ENCODE results near the gene ROCK2.
"Not testable (repeated sequence)": the region's sequence is repeated elsewhere in the genome, so short reads cannot be mapped to it uniquely, and the experiment has no call there.

Gene ROCK2

GRCh38 chr2:11263177-11263576 lies 81.3 kb downstream of the ROCK2 start:
- Mint-ChIP-seq H3K27ac (no peak overlapping the region), H3K36me3 (peaks cover 9% of the 10 kb centered on the region), H3K4me3 (no peak overlapping the region), H3K9me3 (no peaks in the 10 kb centered on the region), H3K4me1 (no peaks in the 10 kb centered on the region), H3K27me3 (no peaks in the 10 kb centered on the region)
- CTCF ChIA-PET = interaction anchor here (0.6 kb wide), 1 partner anchor 203 kb away, joined by 3 read pairs; no protein-coding TSS in a partner anchor
- DNase-seq = no peak

GRCh38 chr2:11262438-11262837 lies 82.0 kb downstream of the ROCK2 start:
- H3K27ac Mint-ChIP-seq, CTCF ChIA-PET, DNase-seq, H3K4me3 Mint-ChIP-seq, H3K9me3 Mint-ChIP-seq, H3K36me3 Mint-ChIP-seq, H3K27me3 Mint-ChIP-seq, H3K4me1 Mint-ChIP-seq: not testable (repeated sequence)

GRCh38 chr2:11261564-11261963 lies 82.9 kb downstream of the ROCK2 start:
- H3K27ac Mint-ChIP-seq, H3K27me3 Mint-ChIP-seq, H3K4me3 Mint-ChIP-seq, CTCF ChIA-PET, H3K36me3 Mint-ChIP-seq, H3K9me3 Mint-ChIP-seq, H3K4me1 Mint-ChIP-seq, DNase-seq: not testable (repeated sequence)

DNA sequence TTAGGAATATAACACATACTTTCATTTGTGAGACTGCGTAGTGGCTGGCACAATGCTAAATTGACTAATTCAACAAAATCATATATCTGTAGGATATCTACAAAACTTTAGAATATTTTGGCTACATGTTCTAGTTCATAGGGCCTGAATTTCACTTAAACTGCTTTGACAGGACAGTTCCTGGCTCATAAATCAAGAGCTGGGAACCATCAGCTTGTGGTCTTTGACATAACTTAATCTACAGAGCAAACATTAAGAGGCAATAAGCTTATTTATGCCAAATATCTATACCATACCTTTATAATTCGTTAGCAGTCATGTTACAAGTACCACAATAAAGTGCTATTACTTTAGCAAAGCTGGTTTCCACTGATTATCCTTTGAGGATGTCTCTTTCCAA lies 83.5 kb downstream of the ROCK2 start:
- Mint-ChIP-seq H3K9me3 (no peaks in the 10 kb centered on the region), H3K27ac (no peak overlapping the region), H3K36me3 (peaks cover 7% of the 10 kb centered on the region), H3K4me1 (no peaks in the 10 kb centered on the region), H3K27me3 (no peaks in the 10 kb centered on the region), H3K4me3 (no peak overlapping the region)
- CTCF ChIA-PET = no interaction called here
- DNase-seq = no peak

DNA sequence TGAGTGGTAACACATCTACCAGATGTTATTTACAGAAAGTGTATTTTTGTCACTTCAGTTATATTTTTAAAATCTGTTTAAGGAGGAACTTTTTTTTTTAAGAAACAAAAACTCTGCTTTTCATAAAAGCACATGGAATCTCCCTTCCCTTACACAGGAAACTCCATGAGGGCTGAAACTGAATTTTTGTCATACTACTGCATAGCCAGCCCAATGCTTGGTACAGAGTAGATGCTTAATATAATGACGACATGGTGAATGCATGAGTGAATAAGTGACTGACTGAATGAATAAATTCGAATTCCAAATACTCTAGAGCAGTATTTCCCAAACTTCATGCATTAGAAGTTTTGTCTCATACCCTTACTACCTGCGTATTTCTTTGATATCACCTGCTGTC lies 86.5 kb downstream of the ROCK2 start:
- CTCF ChIA-PET = no interaction called here
- Mint-ChIP-seq H3K4me1 (no peaks in the 10 kb centered on the region), H3K27ac (no peak overlapping the region), H3K36me3 (no peaks in the 10 kb centered on the region), H3K4me3 (no peak overlapping the region), H3K9me3 (no peaks in the 10 kb centered on the region), H3K27me3 (no peaks in the 10 kb centered on the region)
- DNase-seq = no peak

- no peaks in the 10 kb centered on the region for H3K9me3 Mint-ChIP-seq
- H3K27me3 Mint-ChIP-seq = no peaks in the 10 kb centered on the region
- CTCF ChIA-PET = no interaction called here
- H3K27ac Mint-ChIP-seq = no peak overlapping the region
- no peak overlapping the region for H3K4me3 Mint-ChIP-seq
- H3K4me1 Mint-ChIP-seq = no peaks in the 10 kb centered on the region
- DNase-seq = no peak
- H3K36me3 Mint-ChIP-seq = peaks cover 3% of the 10 kb centered on the region
These were observed 87.4 kb downstream of the ROCK2 start for GRCh38 chr2:11257078-11257477.

GRCh38 chr2:11256166-11256565 lies 88.3 kb downstream of the ROCK2 start:
- Mint-ChIP-seq H3K9me3 (no peaks in the 10 kb centered on the region), H3K4me3 (no peak overlapping the region), H3K27me3 (no peaks in the 10 kb centered on the region)

GRCh38 chr2:11254100-11254536 lies 90.3 kb downstream of the ROCK2 start:
- Mint-ChIP-seq H3K27ac (no peak overlapping the region), H3K4me1 (no peaks in the 10 kb centered on the region), H3K4me3 (no peak overlapping the region), H3K27me3 (no peaks in the 10 kb centered on the region), H3K36me3 (peaks cover 3% of the 10 kb centered on the region), H3K9me3 (no peaks in the 10 kb centered on the region)
- DNase-seq = no peak
- CTCF ChIA-PET = no interaction called here

More at GRCh38 chr2:11256166-11256565, 88.3 kb downstream of the ROCK2 start:
- no peak for DNase-seq
- CTCF ChIA-PET = no interaction called here
- Mint-ChIP-seq H3K4me1 (no peaks in the 10 kb centered on the region), H3K27ac (no peak overlapping the region), H3K36me3 (peaks cover 3% of the 10 kb centered on the region)

GRCh38 chr2:11252458-11252857 lies 92.0 kb downstream of the ROCK2 start:
- not testable (repeated sequence) for H3K9me3 Mint-ChIP-seq

DNA sequence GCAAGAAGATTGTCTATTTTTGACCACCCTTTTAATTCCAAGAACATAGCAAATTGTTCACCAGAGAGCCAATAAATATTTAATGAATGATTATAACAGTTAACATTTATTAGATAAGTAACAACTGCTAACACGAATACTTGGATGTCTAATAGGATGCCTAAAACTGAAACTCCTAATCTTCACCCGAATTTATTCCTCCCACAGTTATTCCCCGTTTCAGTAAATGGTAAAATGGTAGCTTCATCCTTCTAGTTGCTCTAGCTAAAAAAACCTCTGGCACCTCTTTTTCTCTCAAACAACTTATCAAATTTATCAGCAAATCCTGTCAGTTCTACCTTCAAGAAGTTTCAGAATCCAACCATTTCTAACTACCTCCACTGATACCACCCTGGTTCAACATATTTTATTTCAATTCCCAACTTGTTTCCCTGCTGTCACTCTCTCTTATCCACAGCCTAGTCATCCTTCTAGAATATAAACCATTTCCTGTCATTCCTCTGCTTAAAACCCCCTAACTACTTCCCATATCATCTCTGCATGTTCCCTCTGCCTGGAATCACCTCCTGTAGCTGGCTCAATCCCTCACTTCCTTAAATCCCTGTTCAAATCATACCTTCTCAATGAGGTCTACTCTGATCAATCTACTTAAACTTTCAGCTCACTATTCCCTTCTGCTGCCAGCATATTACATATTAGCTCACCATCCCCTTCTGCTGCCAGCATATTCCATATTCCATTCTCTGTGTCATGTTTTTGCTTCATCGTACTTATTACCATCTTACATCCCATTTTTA lies 93.8 kb downstream of the ROCK2 start:
- DNase-seq = no peak
- CTCF ChIA-PET = no interaction called here
- no peaks in the 10 kb centered on the region for H3K27me3 Mint-ChIP-seq
- H3K36me3 Mint-ChIP-seq = peaks cover 5% of the 10 kb centered on the region
- no peak overlapping the region for H3K4me3 Mint-ChIP-seq
- H3K27ac Mint-ChIP-seq = no peak overlapping the region
- H3K9me3 Mint-ChIP-seq = no peaks in the 10 kb centered on the region
- H3K4me1 Mint-ChIP-seq = no peaks in the 10 kb centered on the region

More at GRCh38 chr2:11252458-11252857, 92.0 kb downstream of the ROCK2 start:
- CTCF ChIA-PET, DNase-seq, H3K27me3 Mint-ChIP-seq, H3K4me1 Mint-ChIP-seq, H3K4me3 Mint-ChIP-seq, H3K27ac Mint-ChIP-seq, H3K36me3 Mint-ChIP-seq: not testable (repeated sequence)

GRCh38 chr2:11245322-11245721 lies 99.1 kb downstream of the ROCK2 start:
- DNase-seq = no peak
- no peak overlapping the region for H3K27ac Mint-ChIP-seq

DNA sequence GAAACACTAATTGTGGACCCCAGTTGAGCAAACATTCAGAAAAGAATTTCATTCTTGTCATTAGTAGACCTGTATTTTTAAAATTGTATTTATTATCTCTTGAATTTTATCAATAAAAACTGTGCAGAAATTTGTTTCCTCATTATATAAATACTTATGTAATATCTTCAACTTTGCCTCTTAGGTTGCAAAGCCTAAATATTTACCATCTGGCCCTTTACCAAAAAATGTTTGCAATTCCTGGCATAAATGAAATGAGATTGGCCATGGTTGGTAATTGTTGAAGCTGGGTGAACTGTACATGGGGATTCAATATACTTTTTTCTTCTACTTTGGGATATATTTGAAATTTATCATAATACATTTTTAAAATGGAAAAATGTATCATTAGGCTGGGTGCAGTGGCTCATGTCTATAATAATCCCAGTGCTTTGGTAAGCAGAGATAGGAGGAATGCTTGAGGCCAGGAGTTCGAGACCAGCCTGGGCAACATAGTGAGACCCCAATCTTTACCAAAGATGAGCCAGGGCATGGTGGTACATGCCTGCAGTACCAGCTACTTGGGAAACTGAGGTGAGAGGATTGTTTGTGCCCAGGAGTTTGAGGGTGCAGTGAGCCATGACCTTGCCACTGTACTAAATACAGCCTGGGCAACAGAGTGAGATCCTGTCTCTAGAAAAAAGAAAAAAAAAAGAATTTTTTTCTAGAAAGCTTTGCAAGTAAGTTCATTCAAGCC lies 100.2 kb downstream of the ROCK2 start:
- no peaks in the 10 kb centered on the region for H3K9me3 Mint-ChIP-seq
- H3K27me3 Mint-ChIP-seq = no peaks in the 10 kb centered on the region
- H3K4me1 Mint-ChIP-seq = no peaks in the 10 kb centered on the region
- peaks cover 5% of the 10 kb centered on the region for H3K36me3 Mint-ChIP-seq
- no peak for DNase-seq
- H3K4me3 Mint-ChIP-seq = no peak overlapping the region
- CTCF ChIA-PET = no interaction called here
- H3K27ac Mint-ChIP-seq = no peak overlapping the region

More at GRCh38 chr2:11245322-11245721, 99.1 kb downstream of the ROCK2 start:
- H3K36me3 Mint-ChIP-seq = peaks cover 5% of the 10 kb centered on the region
- H3K4me3 Mint-ChIP-seq = no peak overlapping the region
- no peaks in the 10 kb centered on the region for H3K27me3 Mint-ChIP-seq
- H3K9me3 Mint-ChIP-seq = no peaks in the 10 kb centered on the region
- H3K4me1 Mint-ChIP-seq = no peaks in the 10 kb centered on the region
- CTCF ChIA-PET = no interaction called here

DNA sequence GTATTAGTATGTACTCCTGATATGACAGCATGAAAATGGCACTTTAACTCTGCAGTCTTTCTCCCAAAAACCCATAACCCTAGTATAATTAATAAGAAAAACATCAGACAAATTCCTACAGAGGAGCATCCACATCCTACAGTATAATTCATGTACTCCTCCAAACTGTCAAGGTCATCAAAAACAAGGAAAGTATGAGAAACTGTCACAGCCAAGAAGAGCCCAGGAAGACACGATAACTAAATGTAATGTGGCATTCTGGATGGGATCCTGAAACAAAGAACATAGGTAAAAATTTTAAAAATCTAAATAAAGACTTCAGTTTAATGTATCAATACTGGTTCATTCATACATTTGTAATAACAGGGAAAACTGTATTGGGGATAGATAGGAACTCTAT lies 100.9 kb downstream of the ROCK2 start:
- H3K27ac Mint-ChIP-seq = no peak overlapping the region
- H3K36me3 Mint-ChIP-seq = peaks cover 5% of the 10 kb centered on the region
- CTCF ChIA-PET = no interaction called here
- no peaks in the 10 kb centered on the region for H3K4me1 Mint-ChIP-seq
- H3K27me3 Mint-ChIP-seq = no peaks in the 10 kb centered on the region
- no peak overlapping the region for H3K4me3 Mint-ChIP-seq
- DNase-seq = no peak
- no peaks in the 10 kb centered on the region for H3K9me3 Mint-ChIP-seq

DNA sequence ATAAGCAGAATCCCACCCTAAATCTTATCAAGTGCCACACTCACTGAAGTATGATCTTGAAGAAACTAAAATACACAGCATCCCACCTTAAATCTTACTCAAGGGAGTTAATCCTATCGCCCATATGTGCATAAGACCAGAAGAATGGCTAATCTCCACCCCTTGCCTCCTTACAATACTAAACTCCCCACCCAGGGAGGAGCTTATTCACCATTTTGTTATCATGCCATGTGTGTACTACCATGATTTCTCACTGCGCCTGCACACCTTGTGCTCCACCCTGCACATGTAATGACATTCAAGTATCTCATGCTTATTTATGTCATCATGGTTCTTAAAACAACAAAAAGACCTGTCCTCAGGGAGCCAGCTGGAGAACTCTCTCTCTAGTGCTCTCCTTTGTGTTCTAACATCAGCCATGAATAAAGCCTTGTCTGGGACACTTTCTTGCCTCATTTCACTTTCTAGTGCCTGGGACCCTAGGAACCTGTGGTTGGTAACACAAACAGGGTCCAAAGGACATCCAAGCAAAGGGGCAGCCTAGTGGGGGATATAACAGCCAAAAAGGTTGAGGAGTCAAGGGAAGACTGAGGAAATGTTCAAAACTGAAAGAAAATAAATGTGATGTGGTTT lies 101.8 kb downstream of the ROCK2 start:
- Mint-ChIP-seq H3K27me3 (no peaks in the 10 kb centered on the region), H3K4me1 (no peaks in the 10 kb centered on the region), H3K27ac (no peak overlapping the region), H3K36me3 (peaks cover 7% of the 10 kb centered on the region), H3K4me3 (no peak overlapping the region), H3K9me3 (no peaks in the 10 kb centered on the region)
- no peak for DNase-seq
- CTCF ChIA-PET = no interaction called here
